Activated T-helper 1 cell treated with Interleukin-2 at 50 U/mL for 16 hours (primary cell): ENCODE measurements around the gene BRF1.

Source experiments
- DNase-seq: peaks from one replicate; pipeline ENCODE4 v3.0.0-alpha.2; 2020; ENCODE audit warnings: low read depth

The BRF1 gene

DNA sequence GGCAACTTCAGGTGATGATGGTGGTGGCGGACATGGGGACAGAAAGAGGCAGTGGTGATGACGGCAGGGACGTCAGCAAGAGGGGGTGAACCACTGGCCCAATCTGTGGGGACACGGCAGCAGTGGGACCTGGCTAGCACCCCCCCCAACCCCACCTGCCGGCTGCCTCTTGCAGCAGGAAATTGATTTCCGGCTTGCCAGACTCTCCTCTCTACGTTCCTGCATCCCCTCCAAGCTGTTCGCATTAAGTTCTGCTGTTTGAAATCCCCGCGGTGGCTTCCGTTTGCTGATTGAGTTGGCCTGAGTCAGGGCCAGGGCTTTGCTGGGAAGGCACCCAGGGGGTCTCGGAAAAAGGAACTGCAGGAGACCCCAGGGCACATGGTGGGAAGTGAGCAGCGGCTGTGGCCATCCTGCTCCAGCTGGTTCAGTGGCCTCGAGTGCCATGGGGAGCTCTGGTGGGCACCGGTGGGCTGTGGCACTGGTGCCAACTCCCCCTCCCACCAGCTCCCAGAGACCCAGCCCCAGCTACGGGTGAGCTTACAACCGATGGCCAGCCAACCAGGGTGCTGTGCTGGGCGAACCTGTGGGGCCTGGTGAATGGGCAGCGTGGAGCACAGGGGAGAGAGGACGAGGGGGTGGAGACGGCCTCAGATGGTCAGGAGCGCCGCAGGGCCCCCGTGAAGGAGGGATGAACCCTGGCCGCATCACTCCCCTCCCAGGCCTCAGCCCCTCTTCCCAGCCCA lies 105.1 kb downstream of the BRF1 start:
- DNase-seq: no peak

DNA sequence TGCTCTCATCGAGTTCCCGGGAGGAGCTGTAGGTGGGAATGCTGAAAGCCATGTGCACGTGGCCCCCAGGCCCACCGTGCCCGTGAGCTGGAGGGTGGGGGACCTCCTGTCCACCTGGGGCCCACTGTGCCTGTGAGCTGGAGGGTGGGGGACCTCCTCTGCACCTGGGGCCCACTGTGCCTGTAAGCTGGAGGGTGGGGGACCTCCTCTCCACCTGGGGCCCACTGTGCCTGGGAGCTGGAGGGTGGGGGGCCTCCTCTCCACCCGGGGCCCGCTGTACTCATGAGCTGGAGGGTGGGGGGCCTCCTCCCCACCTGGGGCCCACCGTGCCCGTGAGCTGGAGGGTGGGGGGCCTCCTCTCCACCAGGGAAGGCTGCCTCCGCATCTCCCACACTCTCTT lies 105.8 kb downstream of the BRF1 start:
- DNase-seq: no peak

DNA sequence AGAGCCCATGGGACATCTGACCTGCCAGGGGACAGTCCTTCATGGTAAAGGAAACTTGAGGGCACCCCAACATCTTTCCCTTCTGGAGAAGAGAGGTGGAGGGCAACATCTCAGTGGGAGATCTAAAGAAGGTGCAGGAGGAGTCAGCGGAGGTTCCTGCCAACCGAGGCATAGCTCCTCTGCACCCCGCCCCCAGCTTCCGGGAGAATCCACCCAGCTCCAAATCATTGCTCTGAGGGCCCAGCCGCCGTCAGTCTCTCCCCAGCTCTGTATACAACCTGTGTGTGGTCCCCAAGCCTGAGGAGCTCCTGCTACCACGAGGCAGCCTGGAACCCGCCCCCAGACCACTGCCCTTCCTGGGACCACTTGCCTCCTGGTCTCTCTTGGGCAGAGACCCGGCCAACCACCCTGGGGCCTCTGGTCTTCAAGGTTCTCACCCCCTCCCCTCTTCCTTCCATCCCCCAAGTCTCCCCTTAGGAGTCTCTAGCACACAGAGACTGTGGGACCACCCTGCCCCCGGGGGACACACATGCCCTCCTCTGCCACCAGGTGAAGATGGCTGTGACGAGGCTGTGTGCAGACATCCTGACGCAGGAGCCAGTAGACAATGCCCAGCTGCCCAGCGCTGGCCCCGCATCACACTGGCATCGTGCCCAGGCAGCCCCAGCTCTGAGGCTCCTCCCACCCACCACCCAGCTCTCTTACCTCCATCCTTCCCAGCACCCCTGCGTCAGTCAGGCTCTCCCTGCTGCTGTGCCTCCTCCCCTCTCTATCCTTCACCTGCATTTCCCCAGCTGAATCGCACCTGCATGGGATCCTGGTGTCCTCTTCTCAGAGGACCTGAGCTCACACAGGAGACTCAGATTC lies 106.7 kb downstream of the BRF1 start:
- no peak for DNase-seq

DNA sequence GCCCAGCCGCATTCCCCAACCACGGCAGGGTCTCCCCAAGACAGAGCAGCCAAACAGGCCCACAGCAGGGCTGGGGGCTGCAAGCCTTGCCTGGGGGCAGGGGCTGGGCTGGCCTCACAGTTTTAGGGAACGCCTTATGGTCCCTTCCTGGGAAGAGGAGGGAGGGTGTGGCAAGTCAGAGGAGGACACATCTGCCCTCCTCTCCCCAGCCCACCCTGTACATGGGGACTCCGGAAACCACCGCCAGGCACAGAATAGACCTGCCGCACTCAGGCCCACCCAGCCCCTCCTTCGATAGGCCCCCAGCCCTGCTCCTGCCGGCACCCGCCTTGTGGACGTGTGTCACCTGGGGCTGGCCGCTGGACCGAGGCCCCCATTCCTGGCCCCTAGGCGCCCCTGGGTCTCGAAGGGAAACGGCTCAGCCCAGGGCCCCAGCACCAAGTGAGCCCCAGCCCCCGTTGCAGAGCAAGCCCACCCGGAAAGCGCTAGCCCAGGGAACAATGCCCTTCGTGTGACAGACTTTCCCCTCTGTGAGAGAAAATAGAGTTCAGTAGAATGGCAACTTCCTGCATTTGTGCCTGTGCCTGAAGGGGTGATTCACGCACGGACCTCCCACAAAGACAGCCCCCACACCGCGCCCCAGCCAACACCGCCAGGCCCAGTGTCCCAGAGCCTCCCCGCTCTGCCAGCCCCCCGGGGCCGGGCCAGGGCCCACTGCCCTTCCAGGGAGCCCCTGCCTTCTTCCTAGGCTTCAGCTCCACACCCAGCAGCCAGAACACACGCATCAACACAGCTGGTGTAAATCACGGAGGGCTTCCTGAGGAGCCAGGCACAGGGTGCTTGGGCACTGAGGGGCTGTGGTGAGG lies 107.7 kb downstream of the BRF1 start:
- no peak for DNase-seq

DNA sequence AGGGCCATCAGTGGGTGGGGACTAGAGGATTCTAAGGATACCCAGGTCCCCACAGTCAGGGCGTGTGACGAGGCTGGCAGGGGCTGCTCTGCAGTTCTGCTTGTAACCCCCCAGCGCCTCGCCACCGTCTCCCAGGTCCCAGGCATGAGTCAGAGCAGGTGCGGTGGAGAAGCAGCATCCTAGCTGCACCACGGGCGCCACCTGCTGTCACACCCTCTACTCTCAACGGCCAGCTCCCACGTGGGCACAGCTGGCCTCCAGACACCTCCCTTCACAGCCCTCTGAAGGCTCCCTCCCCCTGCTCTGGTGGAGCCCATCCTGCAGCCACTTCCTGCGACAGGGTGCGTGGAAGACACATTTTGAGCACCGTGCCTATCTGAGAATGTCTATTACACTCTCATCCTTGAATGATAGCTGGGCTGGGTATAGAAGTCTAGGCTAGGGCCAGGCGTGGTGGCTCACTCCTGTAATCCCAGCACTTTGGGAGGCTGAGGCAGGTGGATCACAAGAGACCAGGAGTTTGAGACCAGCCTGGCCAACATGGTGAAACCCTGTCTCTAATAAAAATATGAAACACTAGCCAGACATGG lies 112.8 kb downstream of the BRF1 start:
- DNase-seq: no peak

DNA sequence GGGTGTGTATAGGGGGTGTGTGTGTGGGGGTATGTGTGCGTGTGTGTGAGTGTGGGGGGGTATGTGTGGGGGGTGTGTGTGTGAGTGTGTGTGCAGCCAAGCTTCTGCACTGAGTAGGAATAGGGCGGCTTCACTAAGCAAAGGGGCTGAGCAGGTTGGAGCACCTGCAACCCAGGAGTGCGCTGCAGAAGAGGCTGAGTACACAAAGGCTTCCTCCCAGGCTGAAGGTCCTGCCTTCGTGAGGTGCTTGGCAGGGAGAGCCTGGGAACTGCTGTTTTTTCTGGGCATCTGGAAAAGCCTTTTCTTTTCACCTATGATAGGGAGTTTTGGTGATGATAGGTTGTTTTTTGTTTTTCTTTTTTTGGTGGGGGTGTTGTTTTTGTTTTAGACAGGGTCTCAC lies 113.7 kb downstream of the BRF1 start:
- no peak for DNase-seq

DNA sequence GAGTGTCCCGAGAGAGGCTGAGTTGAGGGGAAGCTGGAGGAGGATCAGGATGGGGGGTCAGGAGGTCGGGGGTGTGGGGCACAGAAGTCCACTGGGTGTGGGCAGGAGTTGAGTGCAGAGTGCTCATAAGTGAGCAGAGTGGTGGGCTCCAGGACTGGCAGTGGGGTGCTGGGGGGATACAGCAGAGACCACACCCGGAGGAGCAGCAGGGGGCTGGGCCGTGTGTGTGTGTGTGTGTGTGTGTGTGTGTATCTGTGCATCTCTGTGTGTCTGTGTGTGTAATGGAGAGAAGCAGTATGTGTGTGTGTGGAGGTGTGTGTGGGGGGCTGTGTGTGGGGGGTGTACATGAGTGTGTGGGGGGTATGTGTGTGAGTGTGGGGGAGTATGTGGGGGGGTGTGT lies 114.8 kb downstream of the BRF1 start:
- DNase-seq: no peak

DNA sequence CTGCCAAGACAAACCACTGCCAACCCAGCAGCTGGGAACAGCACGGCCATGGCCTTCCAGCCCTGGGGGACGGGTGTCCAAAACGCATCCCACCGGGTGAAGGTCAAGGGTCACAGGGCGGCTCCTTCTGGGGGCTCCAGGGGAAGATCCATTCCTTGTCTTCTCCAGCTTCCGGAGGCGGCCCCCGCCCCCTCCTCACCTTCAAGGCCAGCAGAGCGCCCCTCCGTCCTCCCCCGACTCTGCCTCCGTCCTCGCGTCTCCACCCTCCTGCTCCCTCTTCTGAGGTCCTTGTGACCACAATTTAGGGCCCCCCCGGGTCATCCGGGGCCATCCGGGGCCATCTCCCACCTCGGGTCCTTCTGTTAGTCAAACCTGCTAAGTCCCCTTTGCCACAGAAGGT lies 115.8 kb downstream of the BRF1 start:
- no peak for DNase-seq

DNA sequence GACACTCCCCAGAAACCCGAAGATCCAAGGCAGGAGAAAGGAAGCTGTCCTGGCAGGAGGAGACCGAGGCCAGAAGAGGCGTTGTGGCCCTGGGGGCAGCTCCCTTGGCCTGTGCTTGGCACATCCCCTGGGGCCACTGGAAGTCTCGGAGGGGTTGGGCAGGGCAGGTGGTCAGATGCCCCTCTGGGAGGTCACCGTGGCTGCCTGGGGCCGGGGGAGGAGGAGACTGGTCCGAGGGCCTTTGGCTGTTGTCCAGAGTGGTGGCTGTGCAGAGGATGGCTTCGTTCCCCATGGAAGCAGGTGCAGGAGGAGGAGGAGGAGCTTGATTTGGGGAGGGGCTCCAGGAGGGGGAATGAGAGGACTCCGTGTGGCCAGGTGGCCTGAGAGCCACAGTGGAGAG lies 116.3 kb downstream of the BRF1 start:
- DNase-seq: no peak

DNA sequence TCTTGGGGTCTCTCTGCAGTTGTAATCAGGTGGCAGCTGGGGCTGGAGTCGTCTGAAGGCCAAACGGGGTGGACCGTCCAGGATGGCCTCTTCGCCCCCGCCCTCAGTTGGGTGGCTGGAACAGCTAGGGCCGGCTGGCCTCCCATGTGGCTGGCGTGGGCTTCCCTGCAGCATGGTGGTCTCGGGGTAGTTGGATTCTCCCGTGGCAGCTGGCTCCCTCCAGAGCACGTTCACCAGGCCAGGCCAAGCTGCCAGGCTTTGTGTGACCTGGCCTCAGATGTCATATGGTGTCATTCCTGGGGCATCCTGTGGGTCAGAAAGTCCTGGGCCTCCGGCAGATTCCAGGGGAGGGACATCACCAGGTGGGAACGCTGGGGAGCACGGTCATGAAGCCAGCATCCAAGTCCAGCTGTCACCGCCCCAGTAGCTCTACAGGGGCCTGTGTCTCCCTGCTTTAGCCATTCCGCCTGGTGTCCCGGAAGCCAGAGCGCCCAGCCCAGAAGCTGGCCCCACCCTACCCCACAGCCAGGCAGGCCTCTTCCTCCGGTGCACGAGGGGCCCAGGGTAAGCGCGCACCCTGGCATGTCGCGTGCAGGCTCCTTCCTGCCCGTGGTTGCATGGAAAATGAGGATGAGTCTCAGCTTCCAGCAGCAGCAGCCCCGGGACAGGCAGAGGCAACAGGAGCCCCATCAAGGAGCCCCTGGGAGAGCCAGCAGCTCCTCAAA lies 118.3 kb downstream of the BRF1 start:
- no peak for DNase-seq

DNA sequence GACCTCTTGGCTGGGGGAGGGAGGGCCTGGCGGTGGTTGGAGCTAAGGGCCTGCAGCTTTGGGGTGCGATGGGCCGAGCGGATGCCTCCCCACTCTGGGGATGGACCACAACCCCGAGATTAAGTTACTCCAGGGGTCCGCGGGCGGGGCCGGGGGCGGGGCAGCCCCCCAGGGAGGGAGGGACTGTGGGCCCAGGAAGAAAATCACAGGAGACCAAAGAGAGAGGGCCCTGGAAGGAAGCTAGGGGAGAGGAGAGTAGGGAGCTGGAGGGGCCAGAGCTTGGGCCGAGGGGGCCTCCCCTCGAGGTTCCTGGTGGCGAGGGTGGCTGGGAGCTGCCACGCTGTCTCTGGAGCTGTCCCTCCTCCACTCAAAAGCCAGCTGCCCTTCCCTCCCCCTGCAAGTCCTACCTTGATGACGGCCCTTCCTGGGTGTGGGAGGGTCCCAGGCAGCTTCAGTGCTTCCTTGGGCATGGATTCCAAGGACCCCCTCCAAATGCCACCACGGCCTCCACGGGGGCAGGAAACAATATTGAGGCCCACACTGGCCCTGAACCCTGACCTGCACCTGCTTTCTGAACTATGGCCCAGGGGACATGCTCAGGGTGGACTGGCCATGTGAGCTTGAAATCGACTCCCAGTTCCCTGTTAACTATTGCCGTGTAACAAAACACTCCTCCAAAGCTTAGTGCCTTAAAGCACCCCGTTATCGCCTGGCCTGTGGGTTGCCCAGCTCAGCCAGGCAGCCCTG lies 119.1 kb downstream of the BRF1 start:
- DNase-seq: no peak

DNA sequence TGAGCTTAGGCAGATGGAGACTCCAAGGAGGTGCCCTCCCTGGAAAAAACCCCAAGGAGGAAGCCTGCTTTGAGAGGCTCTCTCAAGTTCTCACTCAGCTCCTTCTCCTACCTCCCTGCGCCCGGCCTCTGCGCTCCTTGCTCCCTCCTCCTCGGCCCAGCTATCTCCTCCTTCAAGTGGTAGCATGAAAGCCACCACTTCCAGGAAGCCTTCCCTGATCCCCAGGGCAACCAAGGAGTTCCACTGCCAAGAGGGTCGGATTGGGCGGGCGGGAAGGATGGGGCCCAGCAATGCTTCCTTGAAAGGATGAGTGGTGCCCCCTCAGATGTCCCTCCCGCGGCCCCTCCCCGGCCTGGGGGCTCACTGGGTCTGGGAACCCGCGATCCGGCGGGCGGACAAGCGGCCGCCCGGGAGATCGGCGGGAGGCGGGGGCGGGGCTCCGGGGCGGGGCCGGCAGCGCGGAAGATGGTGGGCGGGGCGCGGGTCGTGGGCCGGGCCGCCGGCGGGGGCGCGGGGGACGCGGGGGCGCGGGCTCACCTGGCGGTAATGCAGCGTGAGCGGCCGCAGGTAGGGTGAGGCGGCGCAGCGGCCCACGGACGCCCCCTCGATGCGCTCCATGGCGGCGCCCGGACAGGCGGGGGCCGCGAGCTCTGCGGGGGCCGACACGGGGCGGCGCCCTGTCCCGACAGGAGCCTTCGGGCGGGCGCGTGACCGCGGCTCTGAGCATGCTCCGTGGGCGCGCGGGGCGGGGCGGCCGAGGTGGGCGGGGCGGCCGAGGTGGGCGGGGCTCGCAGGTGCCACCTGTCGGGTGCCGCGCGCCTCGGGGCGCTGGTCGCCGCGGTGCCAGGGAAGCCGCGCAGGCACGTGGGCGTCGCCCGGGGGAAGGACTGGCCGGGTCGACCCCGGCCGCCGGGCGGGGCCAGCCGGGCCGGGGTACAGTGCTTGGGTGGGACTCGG lies 119.9 kb downstream of the BRF1 start, which contains the start of gene NUDT14:
TSS of gene NUDT14 (minus strand) at position 721 of the 957 bp plus-strand sequence. CDS start at position 618, 103 bp downstream.
- DNase-seq: peak; percentile 86

DNA sequence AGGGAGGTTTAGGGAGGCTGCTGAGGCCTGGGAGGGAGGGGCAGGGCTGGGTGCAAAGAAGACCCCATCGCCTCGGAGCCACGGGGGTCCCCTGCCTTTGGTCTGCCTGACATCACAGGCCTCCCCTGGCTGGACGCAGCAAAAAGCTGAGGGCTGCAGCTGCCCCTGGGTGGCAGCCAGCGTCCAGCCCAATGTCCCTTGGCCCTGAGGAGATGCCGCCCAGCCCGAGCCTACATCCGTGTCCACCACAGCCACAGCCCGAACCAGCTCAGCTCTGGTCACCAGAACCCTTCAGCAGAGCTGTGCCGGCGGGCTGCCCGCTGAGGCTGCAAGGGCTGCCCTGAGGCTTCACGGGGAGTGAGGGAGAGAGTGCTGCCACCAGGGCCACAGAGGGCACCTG lies 121.6 kb downstream of the BRF1 start:
- DNase-seq: no peak

DNA sequence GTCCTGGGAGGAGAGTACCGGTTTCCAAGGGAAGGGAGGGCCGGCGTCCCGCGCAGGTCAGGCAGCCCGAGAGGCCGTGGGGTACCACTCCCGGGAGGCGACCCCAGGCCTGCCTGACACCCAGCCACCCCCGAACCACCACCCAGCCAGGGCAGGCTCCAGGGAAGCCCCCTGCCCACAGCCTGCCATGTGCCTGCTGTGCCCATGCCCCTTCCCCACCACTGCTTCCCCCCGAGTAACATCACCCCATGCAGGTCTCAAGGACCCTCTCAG lies 122.0 kb downstream of the BRF1 start:
- no peak for DNase-seq

DNA sequence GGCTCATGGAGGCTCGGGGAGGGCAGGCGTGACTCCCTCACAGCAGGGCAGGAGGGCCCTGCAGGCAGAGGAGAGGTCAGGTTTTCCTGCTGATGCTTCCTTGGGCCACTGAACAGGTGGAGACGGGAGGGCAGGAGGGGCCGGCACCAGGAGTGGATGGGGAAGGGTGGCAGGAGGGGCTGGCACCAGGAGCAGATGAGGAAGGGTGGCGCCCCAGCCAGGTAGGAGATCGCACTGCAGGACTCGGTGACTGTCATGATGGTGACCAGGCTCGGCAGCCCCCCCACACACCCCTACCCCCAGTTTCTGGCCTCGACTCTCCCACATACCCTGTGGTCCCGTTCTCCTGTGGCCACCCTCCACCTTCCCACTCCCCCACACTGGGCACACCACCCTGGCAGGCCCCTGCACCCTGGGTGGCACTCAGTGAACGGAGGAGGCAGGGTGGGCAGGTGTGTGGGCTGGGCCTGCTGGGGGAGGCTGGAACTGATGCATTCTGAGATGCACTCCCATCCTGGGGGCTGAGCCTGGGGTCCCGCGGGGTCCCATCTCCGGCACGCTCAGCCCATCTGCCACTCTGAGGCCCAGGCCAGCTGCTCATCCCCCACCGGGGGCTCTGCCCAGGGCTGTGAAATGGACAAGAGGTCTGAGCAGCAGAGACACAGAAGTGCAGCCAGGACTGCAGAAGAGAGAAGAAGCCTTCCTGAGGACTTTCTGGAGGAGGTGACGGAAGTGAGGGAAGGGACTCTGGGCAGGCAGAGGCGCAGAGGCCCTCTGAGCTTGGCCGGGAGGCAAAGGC lies 122.5 kb downstream of the BRF1 start:
- DNase-seq: no peak

DNA sequence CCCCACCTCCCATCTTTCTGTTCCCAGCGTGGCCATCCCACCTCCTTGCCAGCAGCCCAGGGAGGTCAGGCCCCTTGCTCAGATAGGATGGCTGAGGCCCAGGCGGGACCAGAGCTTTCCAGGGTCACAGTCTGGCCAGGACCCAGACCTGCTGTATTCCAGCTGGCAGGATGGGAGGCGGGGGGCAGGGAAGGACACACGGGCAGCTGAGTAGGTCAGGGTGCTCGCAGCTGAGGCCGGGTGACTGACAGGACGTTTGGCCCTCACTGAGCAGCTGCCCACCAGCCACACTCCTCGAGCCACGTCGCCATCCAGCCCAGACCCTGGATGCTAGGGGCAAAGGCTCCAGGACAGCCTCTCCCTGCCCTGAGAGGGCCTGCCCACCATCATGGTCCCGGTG lies 123.7 kb downstream of the BRF1 start:
- no peak for DNase-seq

DNA sequence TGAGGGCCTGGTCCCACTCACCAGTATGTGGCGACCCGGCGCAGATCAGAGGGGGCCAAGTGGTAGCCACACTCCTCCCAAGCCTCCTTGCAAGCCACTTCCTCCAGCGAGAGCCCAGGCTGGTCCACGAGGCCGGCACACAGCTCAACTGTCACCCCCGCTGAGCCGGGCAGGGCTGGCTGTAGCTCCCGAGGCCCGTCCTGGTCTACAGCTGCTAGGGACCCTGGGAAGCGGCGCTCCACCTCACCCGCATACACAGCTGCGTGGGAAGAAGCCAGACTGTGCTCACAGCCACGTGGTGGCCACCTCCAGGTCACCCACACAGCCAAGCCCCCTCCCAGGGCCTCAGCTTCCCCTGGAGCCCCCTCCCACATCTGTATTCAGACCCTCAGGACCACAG lies 124.3 kb downstream of the BRF1 start:
- no peak for DNase-seq
